ENCODE measurements around the gene PLEKHD1. TPM values are rescaled to one million over a fixed set of nuclear protein-coding genes. Genes with fewer than 3 reads are reported as not detected.

The PLEKHD1 gene
- total and polyA plus RNA-seq, 5 donors from 2014 or later = 0.05 to 0.25 (median 0.18) TPM; not detected in 2

DNA sequence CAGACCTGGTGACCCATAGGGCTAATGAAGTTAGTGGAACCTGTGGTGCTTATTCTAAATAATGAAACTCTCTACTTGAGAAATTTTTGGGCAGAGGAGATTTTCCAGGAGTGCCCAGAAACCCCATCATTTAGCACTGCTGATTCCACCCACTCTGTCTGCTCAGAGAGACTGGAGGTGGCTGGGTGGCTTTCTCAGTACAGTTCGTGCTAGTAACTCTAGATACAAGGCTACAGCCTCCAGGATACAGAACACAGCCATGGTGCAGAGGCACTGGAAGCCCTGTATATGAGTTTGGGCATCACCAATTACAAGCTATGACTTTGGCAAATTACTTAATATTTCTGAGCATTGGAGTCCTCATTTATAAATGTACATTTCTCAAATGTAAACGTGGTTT is 57.8 kb downstream of the PLEKHD1 start:
- no peak overlapping the region for H3K27ac ChIP-seq (ENCODE audit: insufficient read depth, low read length, poor library complexity, severe bottlenecking)
- Mint-ChIP-seq H3K4me3 (no peak overlapping the region), H3K27ac (no peak overlapping the region), H3K9me3 (peaks cover 0 to 4% (median 0%) of the 10 kb centered on the region in 7 donors), H3K36me3 (no peaks in the 10 kb centered on the region), H3K27me3 (peaks cover 36% of the 10 kb centered on the region), H3K4me1 (peaks cover 0 to 6% (median 0%) of the 10 kb centered on the region in 4 donors)
- H3K27me3 ChIP-seq (ENCODE audit: control insufficient read depth, insufficient read depth, low read length) = peaks cover 8% of the 10 kb centered on the region
- H3K9me3 ChIP-seq (ENCODE audit: control insufficient read depth in 2 of 2, low read length in 2 of 2) = no peaks in the 10 kb centered on the region
- H3K4me3 ChIP-seq (ENCODE audit: low read depth, low read length) = no peak overlapping the region
- H3K4me1 ChIP-seq (ENCODE audit: control insufficient read depth, insufficient read depth, low read length, poor library complexity, severe bottlenecking) = no peaks in the 10 kb centered on the region
- DNase-seq = no peak
- ATAC-seq (ENCODE audit: low read depth in 2 of 2) = no peak
- no peaks in the 10 kb centered on the region for H3K36me3 ChIP-seq (ENCODE audit: control insufficient read depth, insufficient read depth, low read length)

DNA sequence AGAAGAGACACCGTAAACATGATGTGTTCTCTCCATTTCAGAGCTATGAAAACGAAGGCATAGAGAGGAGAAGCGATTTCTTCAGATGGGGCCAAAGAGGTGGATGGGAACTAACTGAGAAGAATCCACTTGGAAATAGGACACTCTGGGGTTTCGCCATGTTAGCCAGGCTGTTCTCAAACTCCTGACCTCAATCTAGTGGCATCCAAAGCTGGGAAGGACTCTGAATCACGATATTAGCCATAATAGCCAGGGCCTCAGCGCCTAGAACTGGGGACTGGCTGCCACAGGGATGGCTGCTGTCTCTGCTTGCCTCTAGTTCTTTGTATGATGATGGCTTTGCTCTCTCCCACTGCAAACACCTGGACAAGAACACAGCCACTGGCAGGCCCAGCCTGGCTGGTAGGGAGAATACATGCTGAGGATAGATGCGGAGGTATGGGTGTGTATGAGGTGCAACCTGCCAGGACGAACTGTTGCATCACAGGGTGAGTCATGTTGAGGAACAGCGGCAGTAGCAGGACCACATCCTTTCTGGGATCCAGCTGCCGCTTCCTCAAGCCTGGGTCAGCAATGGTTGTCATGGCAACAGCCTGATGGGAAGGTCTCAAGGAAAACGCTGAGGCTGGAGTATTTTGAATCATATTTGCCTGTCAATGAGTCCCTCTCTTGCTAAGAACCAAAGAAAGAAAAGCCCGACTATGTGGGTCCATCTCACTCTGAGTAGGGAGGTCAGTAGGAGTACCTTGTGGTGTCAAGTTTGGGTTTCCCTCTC is 59.0 kb downstream of the PLEKHD1 start:
- no peaks in the 10 kb centered on the region for H3K9me3 ChIP-seq (ENCODE audit: control insufficient read depth in 2 of 2, low read length in 2 of 2)
- Mint-ChIP-seq H3K9me3 (peaks cover 0 to 4% (median 0%) of the 10 kb centered on the region in 7 donors), H3K4me1 (peaks cover 0 to 8% (median 0%) of the 10 kb centered on the region in 4 donors), H3K4me3 (no peak overlapping the region), H3K27me3 (peaks cover 24% of the 10 kb centered on the region), H3K27ac (no peak overlapping the region), H3K36me3 (no peaks in the 10 kb centered on the region)
- H3K27ac ChIP-seq (ENCODE audit: insufficient read depth, low read length, poor library complexity, severe bottlenecking) = no peak overlapping the region
- peaks cover 5% of the 10 kb centered on the region for H3K27me3 ChIP-seq (ENCODE audit: control insufficient read depth, insufficient read depth, low read length)
- no peak overlapping the region for H3K4me3 ChIP-seq (ENCODE audit: low read depth, low read length)
- no peaks in the 10 kb centered on the region for H3K4me1 ChIP-seq (ENCODE audit: control insufficient read depth, insufficient read depth, low read length, poor library complexity, severe bottlenecking)
- ATAC-seq (ENCODE audit: low read depth in 2 of 2) (peak; percentile 24 to 55), DNase-seq (peak in 1 of 3 donors; percentile 54)
- no peaks in the 10 kb centered on the region for H3K36me3 ChIP-seq (ENCODE audit: control insufficient read depth, insufficient read depth, low read length)

DNA sequence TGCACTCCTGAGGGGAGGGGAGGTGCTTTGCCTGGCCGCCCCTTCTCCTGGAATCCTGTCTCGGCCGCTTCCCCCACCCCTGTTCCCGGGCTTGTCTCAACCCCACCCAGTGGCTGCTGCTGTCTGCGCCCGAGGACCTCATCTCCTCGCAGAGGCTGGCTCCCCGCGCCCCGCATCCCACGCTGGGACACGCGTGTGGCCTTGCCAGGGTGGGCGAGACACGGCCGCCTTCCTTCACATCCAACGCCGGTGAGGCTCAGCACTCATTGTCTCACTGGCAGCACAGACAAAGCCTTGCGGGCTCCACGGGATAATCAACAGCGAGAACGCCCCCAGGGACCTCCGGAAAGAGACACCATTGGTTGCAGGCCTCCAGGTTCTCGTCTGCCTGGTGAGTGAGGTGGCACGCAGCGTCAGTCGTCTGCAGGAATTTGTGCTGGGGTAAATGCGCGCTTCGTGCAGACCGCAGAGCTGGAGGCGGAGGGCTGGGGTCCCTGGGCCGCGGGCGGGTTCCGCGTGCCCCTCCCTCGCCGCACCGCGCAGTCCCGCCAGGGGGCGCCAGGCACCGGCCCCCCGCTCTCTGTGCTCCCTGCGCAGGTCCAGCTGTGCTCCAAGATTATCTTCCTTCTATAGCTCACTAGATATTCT is 63.3 kb downstream of the PLEKHD1 start:
- Mint-ChIP-seq H3K27me3 (peaks cover 52% of the 10 kb centered on the region), H3K27ac (no peak overlapping the region), H3K4me3 (peak overlapping the region in 1 of 4 donors; percentile 17), H3K9me3 (peaks cover 0 to 2% (median 0%) of the 10 kb centered on the region in 7 donors), H3K4me1 (peaks cover 0 to 8% (median 0%) of the 10 kb centered on the region in 4 donors), H3K36me3 (no peaks in the 10 kb centered on the region)
- Histone ChIP-seq H3K36me3 (ENCODE audit: control insufficient read depth, insufficient read depth, low read length) (no peaks in the 10 kb centered on the region), H3K4me1 (ENCODE audit: control insufficient read depth, insufficient read depth, low read length, poor library complexity, severe bottlenecking) (no peaks in the 10 kb centered on the region), H3K27ac (ENCODE audit: insufficient read depth, low read length, poor library complexity, severe bottlenecking) (no peak overlapping the region), H3K9me3 (ENCODE audit: control insufficient read depth in 2 of 2, low read length in 2 of 2) (no peaks in the 10 kb centered on the region), H3K4me3 (ENCODE audit: low read depth, low read length) (no peak overlapping the region), H3K27me3 (ENCODE audit: control insufficient read depth, insufficient read depth, low read length) (peaks cover 15% of the 10 kb centered on the region)
- DNase-seq (no peak), ATAC-seq (ENCODE audit: low read depth in 2 of 2) (no peak)

DNA sequence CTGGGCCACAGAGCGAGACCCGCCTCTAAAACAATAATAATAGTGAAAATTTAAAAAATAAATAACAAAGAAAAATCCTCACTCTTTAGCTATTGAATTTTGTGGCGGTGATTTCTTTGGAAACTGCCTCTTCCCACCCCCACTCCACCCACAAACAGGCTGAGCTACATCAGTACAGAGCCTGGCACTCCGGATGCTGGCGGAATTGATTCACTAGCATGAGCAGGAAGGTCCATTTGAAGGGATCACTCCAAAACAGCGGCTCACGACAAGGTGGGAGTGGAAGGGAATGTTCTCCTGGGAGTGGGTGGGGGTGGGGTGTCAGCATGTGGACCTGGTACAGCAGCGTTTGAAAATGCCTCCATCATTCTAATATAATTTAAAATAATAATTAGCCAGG is 64.0 kb downstream of the PLEKHD1 start:
- Histone ChIP-seq H3K4me3 (ENCODE audit: low read depth, low read length) (no peak overlapping the region), H3K9me3 (ENCODE audit: control insufficient read depth in 2 of 2, low read length in 2 of 2) (no peaks in the 10 kb centered on the region), H3K27me3 (ENCODE audit: control insufficient read depth, insufficient read depth, low read length) (peaks cover 15% of the 10 kb centered on the region), H3K36me3 (ENCODE audit: control insufficient read depth, insufficient read depth, low read length) (no peaks in the 10 kb centered on the region), H3K27ac (ENCODE audit: insufficient read depth, low read length, poor library complexity, severe bottlenecking) (no peak overlapping the region), H3K4me1 (ENCODE audit: control insufficient read depth, insufficient read depth, low read length, poor library complexity, severe bottlenecking) (no peaks in the 10 kb centered on the region)
- Mint-ChIP-seq H3K27me3 (peaks cover 55% of the 10 kb centered on the region), H3K4me1 (peaks cover 0 to 6% (median 0%) of the 10 kb centered on the region in 4 donors), H3K36me3 (no peaks in the 10 kb centered on the region), H3K4me3 (no peak overlapping the region), H3K27ac (no peak overlapping the region), H3K9me3 (peaks cover 0 to 2% (median 0%) of the 10 kb centered on the region in 7 donors)
- ATAC-seq (ENCODE audit: low read depth in 2 of 2) = no peak
- no peak for DNase-seq

DNA sequence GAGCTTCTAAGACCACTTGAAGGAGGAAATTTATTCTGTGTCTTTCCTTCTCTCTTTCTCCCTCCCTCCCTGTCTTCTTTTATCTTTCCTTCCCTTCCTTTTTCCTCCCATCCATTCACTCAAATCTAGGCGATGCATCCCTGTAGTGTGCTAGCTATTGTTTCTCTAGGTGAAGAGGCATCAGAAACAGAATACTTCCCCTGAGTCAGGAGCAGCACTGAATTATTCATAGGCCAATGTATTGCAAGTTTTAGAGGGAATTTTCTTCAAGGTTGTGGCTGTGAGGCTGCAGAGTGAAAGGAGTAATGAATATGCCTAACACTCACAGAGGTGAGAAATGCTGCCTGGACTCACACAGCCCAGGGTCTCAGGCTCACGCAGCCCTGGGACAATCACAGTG is 67.0 kb downstream of the PLEKHD1 start:
- no peaks in the 10 kb centered on the region for H3K9me3 ChIP-seq (ENCODE audit: control insufficient read depth in 2 of 2, low read length in 2 of 2)
- Mint-ChIP-seq H3K9me3 (peaks cover 0 to 2% (median 0%) of the 10 kb centered on the region in 7 donors), H3K27me3 (peaks cover 62% of the 10 kb centered on the region), H3K36me3 (no peaks in the 10 kb centered on the region), H3K4me3 (no peak overlapping the region), H3K27ac (no peak overlapping the region), H3K4me1 (peaks cover 0 to 2% (median 0%) of the 10 kb centered on the region in 4 donors)
- H3K4me1 ChIP-seq (ENCODE audit: control insufficient read depth, insufficient read depth, low read length, poor library complexity, severe bottlenecking) = no peaks in the 10 kb centered on the region
- DNase-seq (no peak), ATAC-seq (ENCODE audit: low read depth in 2 of 2) (no peak)
- no peak overlapping the region for H3K27ac ChIP-seq (ENCODE audit: insufficient read depth, low read length, poor library complexity, severe bottlenecking)
- H3K36me3 ChIP-seq (ENCODE audit: control insufficient read depth, insufficient read depth, low read length) = no peaks in the 10 kb centered on the region
- H3K27me3 ChIP-seq (ENCODE audit: control insufficient read depth, insufficient read depth, low read length) = peaks cover 10% of the 10 kb centered on the region
- H3K4me3 ChIP-seq (ENCODE audit: low read depth, low read length) = no peak overlapping the region

DNA sequence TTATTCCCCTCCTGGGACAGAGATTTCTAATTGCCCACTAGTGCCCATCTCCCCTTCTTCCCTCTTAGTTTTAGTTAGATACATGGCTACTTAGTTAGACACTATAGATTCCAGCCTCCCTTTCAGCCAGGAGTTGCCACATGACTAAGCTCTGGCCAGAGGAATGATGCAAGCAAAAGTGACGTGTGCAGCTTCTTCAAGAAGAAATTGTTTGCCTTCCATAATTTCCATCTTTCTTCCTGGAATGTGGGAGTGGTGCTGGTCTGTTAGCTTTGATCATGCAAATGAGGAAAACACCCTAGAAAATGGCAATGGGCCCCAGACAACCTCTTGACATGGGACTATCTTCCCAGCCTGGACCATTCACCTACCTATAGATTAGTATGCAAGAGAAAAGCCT is 68.7 kb downstream of the PLEKHD1 start:
- no peak overlapping the region for H3K27ac ChIP-seq (ENCODE audit: insufficient read depth, low read length, poor library complexity, severe bottlenecking)
- H3K36me3 ChIP-seq (ENCODE audit: control insufficient read depth, insufficient read depth, low read length) = no peaks in the 10 kb centered on the region
- Mint-ChIP-seq H3K36me3 (no peaks in the 10 kb centered on the region), H3K9me3 (peaks cover 0 to 2% (median 0%) of the 10 kb centered on the region in 7 donors), H3K27me3 (peaks cover 66% of the 10 kb centered on the region), H3K4me3 (no peak overlapping the region), H3K27ac (no peak overlapping the region), H3K4me1 (peaks cover 0 to under 1% (median 0%) of the 10 kb centered on the region in 4 donors)
- ATAC-seq (ENCODE audit: low read depth in 2 of 2) = no peak
- H3K9me3 ChIP-seq (ENCODE audit: control insufficient read depth in 2 of 2, low read length in 2 of 2) = no peaks in the 10 kb centered on the region
- H3K4me1 ChIP-seq (ENCODE audit: control insufficient read depth, insufficient read depth, low read length, poor library complexity, severe bottlenecking) = no peaks in the 10 kb centered on the region
- H3K4me3 ChIP-seq (ENCODE audit: low read depth, low read length) = no peak overlapping the region
- no peak for DNase-seq
- peaks cover 10% of the 10 kb centered on the region for H3K27me3 ChIP-seq (ENCODE audit: control insufficient read depth, insufficient read depth, low read length)

DNA sequence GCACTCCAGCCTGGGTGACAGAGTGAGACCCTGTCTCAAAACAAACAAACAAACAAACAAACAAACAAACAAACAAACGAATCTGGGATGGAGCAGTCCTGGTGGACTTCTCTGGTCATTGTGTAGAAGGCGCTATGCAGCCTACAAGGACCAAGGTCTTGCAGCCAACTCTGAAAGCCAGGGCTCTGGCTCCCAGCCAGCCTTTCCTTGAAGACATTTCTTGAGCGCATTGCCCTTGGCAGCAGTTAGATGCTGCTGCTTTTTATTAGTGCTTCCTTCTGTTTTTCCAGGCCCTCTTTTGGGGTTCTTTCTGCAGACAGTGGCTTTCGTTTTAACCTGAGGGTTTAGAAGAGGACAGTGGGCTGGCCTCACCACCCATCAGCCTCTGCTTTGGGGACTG is 70.0 kb downstream of the PLEKHD1 start:
- Mint-ChIP-seq H3K4me3 (no peak overlapping the region), H3K4me1 (no peaks in the 10 kb centered on the region), H3K36me3 (no peaks in the 10 kb centered on the region), H3K27me3 (peaks cover 66% of the 10 kb centered on the region), H3K9me3 (peaks cover 0 to 2% (median 0%) of the 10 kb centered on the region in 7 donors), H3K27ac (no peak overlapping the region)
- H3K36me3 ChIP-seq (ENCODE audit: control insufficient read depth, insufficient read depth, low read length) = no peaks in the 10 kb centered on the region
- no peaks in the 10 kb centered on the region for H3K4me1 ChIP-seq (ENCODE audit: control insufficient read depth, insufficient read depth, low read length, poor library complexity, severe bottlenecking)
- H3K9me3 ChIP-seq (ENCODE audit: control insufficient read depth in 2 of 2, low read length in 2 of 2) = no peaks in the 10 kb centered on the region
- H3K27ac ChIP-seq (ENCODE audit: insufficient read depth, low read length, poor library complexity, severe bottlenecking) = no peak overlapping the region
- no peak overlapping the region for H3K4me3 ChIP-seq (ENCODE audit: low read depth, low read length)
- no peak for ATAC-seq (ENCODE audit: low read depth in 2 of 2)
- no peak for DNase-seq
- H3K27me3 ChIP-seq (ENCODE audit: control insufficient read depth, insufficient read depth, low read length) = peaks cover 7% of the 10 kb centered on the region

All from CD4-positive, CD25-positive, alpha-beta regulatory T cell (primary cell).